ENCODE data around the gene ING3. TPM values are rescaled to one million over a fixed set of nuclear protein-coding genes. Genes with fewer than 3 reads are reported as not detected.

The ING3 gene
- total RNA-seq, 1 experiment from 2014 or later, result 9.1 TPM

GRCh38 chr7:121019018-121019417 is 68.4 kb downstream of the ING3 start:
- H3K36me3 ChIP-seq (ENCODE audit: control insufficient read depth, insufficient read depth, low read length), result no peaks in the 10 kb centered on the region
- no peak overlapping the region for H3K4me3 ChIP-seq (ENCODE audit: low read depth in 2 of 2, low read length in 2 of 2)
- ChIA-PET POLR2A (no interaction called here), CTCF (no interaction called here)
- H3K9me3 ChIP-seq (ENCODE audit: control insufficient read depth, insufficient read depth, low read depth, low read length), result no peaks in the 10 kb centered on the region
- DNase-seq (ENCODE audit: low read depth, low spot score) (no peak), ATAC-seq (no peak)
- peaks cover 5% of the 10 kb centered on the region; the same call in 1 of the 2 replicates for H3K27me3 ChIP-seq (ENCODE audit: control insufficient read depth, insufficient read depth, low read length)
- no peaks in the 10 kb centered on the region for H3K4me1 ChIP-seq (ENCODE audit: control insufficient read depth, insufficient read depth, low read length)
- intact Hi-C loops (cut with micrococcal nuclease; ENCODE audit: unreplicated experiment) (no loop called here), in situ Hi-C loops (cut with HindIII; ENCODE audit: low pct_unique_long_range_greater_than_20kb, low sequenced_read_pairs) (no loop called here)
- no peak overlapping the region for H3K27ac ChIP-seq (ENCODE audit: low read length)
- TF ChIP-seq, protein P1, sequence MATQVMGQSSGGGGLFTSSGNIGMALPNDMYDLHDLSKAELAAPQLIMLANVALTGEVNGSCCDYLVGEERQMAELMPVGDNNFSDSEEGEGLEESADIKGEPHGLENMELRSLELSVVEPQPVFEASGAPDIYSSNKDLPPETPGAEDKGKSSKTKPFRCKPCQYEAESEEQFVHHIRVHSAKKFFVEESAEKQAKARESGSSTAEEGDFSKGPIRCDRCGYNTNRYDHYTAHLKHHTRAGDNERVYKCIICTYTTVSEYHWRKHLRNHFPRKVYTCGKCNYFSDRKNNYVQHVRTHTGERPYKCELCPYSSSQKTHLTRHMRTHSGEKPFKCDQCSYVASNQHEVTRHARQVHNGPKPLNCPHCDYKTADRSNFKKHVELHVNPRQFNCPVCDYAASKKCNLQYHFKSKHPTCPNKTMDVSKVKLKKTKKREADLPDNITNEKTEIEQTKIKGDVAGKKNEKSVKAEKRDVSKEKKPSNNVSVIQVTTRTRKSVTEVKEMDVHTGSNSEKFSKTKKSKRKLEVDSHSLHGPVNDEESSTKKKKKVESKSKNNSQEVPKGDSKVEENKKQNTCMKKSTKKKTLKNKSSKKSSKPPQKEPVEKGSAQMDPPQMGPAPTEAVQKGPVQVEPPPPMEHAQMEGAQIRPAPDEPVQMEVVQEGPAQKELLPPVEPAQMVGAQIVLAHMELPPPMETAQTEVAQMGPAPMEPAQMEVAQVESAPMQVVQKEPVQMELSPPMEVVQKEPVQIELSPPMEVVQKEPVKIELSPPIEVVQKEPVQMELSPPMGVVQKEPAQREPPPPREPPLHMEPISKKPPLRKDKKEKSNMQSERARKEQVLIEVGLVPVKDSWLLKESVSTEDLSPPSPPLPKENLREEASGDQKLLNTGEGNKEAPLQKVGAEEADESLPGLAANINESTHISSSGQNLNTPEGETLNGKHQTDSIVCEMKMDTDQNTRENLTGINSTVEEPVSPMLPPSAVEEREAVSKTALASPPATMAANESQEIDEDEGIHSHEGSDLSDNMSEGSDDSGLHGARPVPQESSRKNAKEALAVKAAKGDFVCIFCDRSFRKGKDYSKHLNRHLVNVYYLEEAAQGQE (IDR thresholded peaks at IDR 0.05; ENCODE audit: insufficient read depth in 1 of 2, low read depth in 2 of 2, low read length in 1 of 2), result no peak
- TF ChIP-seq, protein P2, sequence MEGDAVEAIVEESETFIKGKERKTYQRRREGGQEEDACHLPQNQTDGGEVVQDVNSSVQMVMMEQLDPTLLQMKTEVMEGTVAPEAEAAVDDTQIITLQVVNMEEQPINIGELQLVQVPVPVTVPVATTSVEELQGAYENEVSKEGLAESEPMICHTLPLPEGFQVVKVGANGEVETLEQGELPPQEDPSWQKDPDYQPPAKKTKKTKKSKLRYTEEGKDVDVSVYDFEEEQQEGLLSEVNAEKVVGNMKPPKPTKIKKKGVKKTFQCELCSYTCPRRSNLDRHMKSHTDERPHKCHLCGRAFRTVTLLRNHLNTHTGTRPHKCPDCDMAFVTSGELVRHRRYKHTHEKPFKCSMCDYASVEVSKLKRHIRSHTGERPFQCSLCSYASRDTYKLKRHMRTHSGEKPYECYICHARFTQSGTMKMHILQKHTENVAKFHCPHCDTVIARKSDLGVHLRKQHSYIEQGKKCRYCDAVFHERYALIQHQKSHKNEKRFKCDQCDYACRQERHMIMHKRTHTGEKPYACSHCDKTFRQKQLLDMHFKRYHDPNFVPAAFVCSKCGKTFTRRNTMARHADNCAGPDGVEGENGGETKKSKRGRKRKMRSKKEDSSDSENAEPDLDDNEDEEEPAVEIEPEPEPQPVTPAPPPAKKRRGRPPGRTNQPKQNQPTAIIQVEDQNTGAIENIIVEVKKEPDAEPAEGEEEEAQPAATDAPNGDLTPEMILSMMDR (IDR thresholded peaks at IDR 0.05), result no peak
- TF ChIP-seq TCF7L2 (IDR thresholded peaks at IDR 0.05; ENCODE audit: low read depth, low read length) (no peak), POLR2AphosphoS5 (IDR thresholded peaks at IDR 0.05; ENCODE audit: low read depth, low read length) (no peak), SIN3A (IDR thresholded peaks at IDR 0.05; ENCODE audit: borderline replicate concordance, insufficient read depth, low read depth, low read length) (no peak)
- BruUV-seq (replicated peaks), result no TSS peak

- Histone ChIP-seq H3K9me3 (ENCODE audit: control insufficient read depth, insufficient read depth, low read depth, low read length) (no peaks in the 10 kb centered on the region), H3K27me3 (ENCODE audit: control insufficient read depth, insufficient read depth, low read length) (peaks cover 5% of the 10 kb centered on the region; the same call in 1 of the 2 replicates), H3K4me3 (ENCODE audit: low read depth in 2 of 2, low read length in 2 of 2) (no peak overlapping the region), H3K27ac (ENCODE audit: low read length) (no peak overlapping the region), H3K36me3 (ENCODE audit: control insufficient read depth, insufficient read depth, low read length) (no peaks in the 10 kb centered on the region), H3K4me1 (ENCODE audit: control insufficient read depth, insufficient read depth, low read length) (no peaks in the 10 kb centered on the region)
- POLR2A ChIA-PET, result no interaction called here
- TF ChIP-seq, protein P2 (IDR thresholded peaks at IDR 0.05), result no peak
- no peak for TF ChIP-seq POLR2AphosphoS5 (IDR thresholded peaks at IDR 0.05; ENCODE audit: low read depth, low read length)
- TF ChIP-seq TCF7L2 (IDR thresholded peaks at IDR 0.05; ENCODE audit: low read depth, low read length), result no peak
- TF ChIP-seq, protein P1 (IDR thresholded peaks at IDR 0.05; ENCODE audit: insufficient read depth in 1 of 2, low read depth in 2 of 2, low read length in 1 of 2), result no peak
- TF ChIP-seq SIN3A (IDR thresholded peaks at IDR 0.05; ENCODE audit: borderline replicate concordance, insufficient read depth, low read depth, low read length), result no peak
- DNase-seq (ENCODE audit: low read depth, low spot score), result no peak
- CTCF ChIA-PET, result no interaction called here
- in situ Hi-C loops (cut with HindIII; ENCODE audit: low pct_unique_long_range_greater_than_20kb, low sequenced_read_pairs), result no loop called here
- intact Hi-C loops (cut with micrococcal nuclease; ENCODE audit: unreplicated experiment), result no loop called here
- ATAC-seq, result no peak
- BruUV-seq (replicated peaks), result no TSS peak
Observed at GRCh38 chr7:121020249-121020988, 69.8 kb downstream of the ING3 start.

Measured in Panc1 (cell line).